K562 (cell line): ENCODE measurements around the gene GRIN2A. TPM values are rescaled to one million over a fixed set of nuclear protein-coding genes. Genes with fewer than 3 reads are reported as not detected.

Source experiments
- ATAC-seq: fragments of 200-7000 bp; cut with Tn5 transposase; 3 replicates; pipeline ENCODE4 v1.9.1; 2020; ENCODE audit warnings: moderate library complexity
- BruUV-seq: library from RNA; stranded (reverse); fragments of 400-500 nt; replicated peaks from 2 replicates; lab custom pipeline; 2021; lab: Mats Ljungman, UMichigan
- CTCF ChIA-PET: fragments of 300-600 bp; formaldehyde crosslinking; extraction: SDS; loops from one replicate; lab custom pipeline; 2021; ENCODE audit warnings: low intra/inter-chr PET ratio; lab: Yijun Ruan, JAX
- POLR2A ChIA-PET: fragments of 300-600, 350-650 bp; sonication (Branson Sonifier 250); formaldehyde crosslinking; extraction: SDS; loops from one replicate; lab custom pipeline; 2021; ENCODE audit warnings: antibody characterized with exemption, inconsistent platforms; lab: Yijun Ruan, JAX
- DNase-seq, 4 experiments: peaks; one replicate each; pipeline versions ENCODE4 v3.0.0 to v3.0.0-alpha.2; 2011 to 2018; ENCODE audit warnings: low spot score in 3 of 4, mixed read lengths in 3 of 4; ENCODE audit errors: extremely low read depth in 1 of 4
- FAIRE-seq: peaks from 2 replicates; lab custom pipeline; 2011; peaks lifted over from hg19 to GRCh38; lab: Jason Lieb, UNC
- H2AFZ ChIP-seq: 2 replicates; pipeline ENCODE4 v1.6.0; 2011; ENCODE audit warnings: low read depth, low read length, control low read depth, inconsistent platforms
- H3K27ac ChIP-seq: fragments of 200-600 bp; 3 replicates; pipeline ENCODE4 v1.8.0; 2011; ENCODE audit warnings: low read depth, mild to moderate bottlenecking, control low read depth, inconsistent platforms, low read length, moderate library complexity, mixed read lengths; ENCODE audit errors: extremely low read depth
- H3K27me3 ChIP-seq, 2 experiments: fragments of 300-600 bp in 1 of 2; 2 replicates in 1 of 2; 3 replicates in 1 of 2; pipeline versions ENCODE4 v1.6.0 to v1.8.0; 2011; ENCODE audit warnings: inconsistent platforms in 2 of 2, low read length in 2 of 2, mild to moderate bottlenecking in 1 of 2, mixed read lengths in 1 of 2, moderate library complexity in 1 of 2; ENCODE audit not compliant: control insufficient read depth in 2 of 2, insufficient read depth in 2 of 2
- H3K36me3 ChIP-seq: fragments of 300-600 bp; 3 replicates; pipeline ENCODE4 v1.8.0; 2011; ENCODE audit warnings: mild to moderate bottlenecking, low read length, inconsistent platforms; ENCODE audit not compliant: control insufficient read depth, insufficient read depth
- H3K4me1 ChIP-seq, 2 experiments: fragments of 200-600 bp in 1 of 2; replicated peaks in 1 of 2; 2 replicates in 1 of 2; 3 replicates in 1 of 2; pipeline versions ENCODE4 v1.5.1 to v1.8.0; 2011; ENCODE audit warnings: inconsistent platforms in 2 of 2, low read length in 2 of 2, mild to moderate bottlenecking in 1 of 2, mixed read lengths in 1 of 2, moderate library complexity in 1 of 2; ENCODE audit not compliant: control insufficient read depth in 2 of 2, insufficient read depth in 2 of 2
- H3K4me2 ChIP-seq: 2 replicates; pipeline ENCODE4 v1.6.1; 2011; ENCODE audit warnings: low read length, control low read depth, inconsistent platforms, mixed read lengths; ENCODE audit not compliant: insufficient read depth
- H3K4me3 ChIP-seq: fragments of 200-600 bp; sonication (generic), shearing (Covaris generic); 2 replicates; pipeline ENCODE4 v1.5.1; 2016; ENCODE audit warnings: control low read depth, inconsistent platforms
- H3K79me2 ChIP-seq: fragments of 200-600 bp; 3 replicates; pipeline ENCODE4 v1.8.0; 2011; ENCODE audit warnings: low read length, inconsistent platforms; ENCODE audit not compliant: control insufficient read depth, insufficient read depth
- H3K9ac ChIP-seq, 2 experiments: 2 replicates each; pipeline versions ENCODE4 v1.6.0 to v1.6.1; 2011; ENCODE audit warnings: low read depth in 2 of 2, low read length in 2 of 2, control low read depth in 1 of 2, inconsistent platforms in 1 of 2, mild to moderate bottlenecking in 1 of 2, mixed read lengths in 1 of 2; ENCODE audit not compliant: insufficient read depth in 1 of 2
- H3K9me1 ChIP-seq: one replicate; pipeline ENCODE4 v1.6.0; 2011; ENCODE audit warnings: inconsistent platforms, mild to moderate bottlenecking, low read length, moderate library complexity; ENCODE audit not compliant: control insufficient read depth, insufficient read depth
- H3K9me3 ChIP-seq: replicated peaks from 2 replicates; pipeline ENCODE4 v1.5.1; 2011; ENCODE audit warnings: low read depth, low read length, inconsistent platforms; ENCODE audit not compliant: control insufficient read depth, insufficient read depth
- H4K20me1 ChIP-seq: replicated peaks from 2 replicates; pipeline ENCODE4 v1.6.1; 2011; ENCODE audit warnings: low read length, inconsistent platforms, mixed read lengths; ENCODE audit not compliant: control insufficient read depth, insufficient read depth
- ELF1 ChIP-seq: fragments of 200-800 bp; sonication (Bioruptor generic); IDR thresholded peaks from 2 replicates; pipeline ENCODE4 v1.6.1; 2016; ENCODE audit warnings: missing genetic modification characterization, missing compliant biosample characterization
- JUNB ChIP-seq: fragments of 450-650 bp; formaldehyde crosslinking; conservative IDR thresholded peaks from 2 replicates; pipeline ENCODE4 v1.4.0; 2020; ENCODE audit warnings: mild to moderate bottlenecking
- POU5F1 ChIP-seq: fragments of 150-350 bp; IDR thresholded peaks from 2 replicates; pipeline ENCODE4 v1.6.1; 2014; ENCODE audit warnings: borderline replicate concordance, low read length, low read depth, mild to moderate bottlenecking; ENCODE audit not compliant: partially characterized antibody
- RBM25 ChIP-seq: fragments of 200-400 bp; formaldehyde crosslinking; IDR thresholded peaks from 2 replicates; pipeline ENCODE4 v1.6.1; 2018; ENCODE audit warnings: low read length, low read depth, moderate library complexity; ENCODE audit not compliant: severe bottlenecking
- SMARCE1 ChIP-seq: fragments of 450-650 bp; IDR thresholded peaks from 2 replicates; pipeline ENCODE4 v1.7.1; 2016; ENCODE audit warnings: mild to moderate bottlenecking
- TAF9B ChIP-seq: fragments of 450-650 bp; IDR thresholded peaks from 2 replicates; pipeline ENCODE4 v1.6.1; 2018; ENCODE audit warnings: mild to moderate bottlenecking; ENCODE audit not compliant: partially characterized antibody
- ZC3H11A ChIP-seq: IDR thresholded peaks from 2 replicates; pipeline ENCODE4 v1.6.1; 2012; ENCODE audit warnings: low read depth, low read length, improper control_type of control experiment
- ZNF274 ChIP-seq: IDR thresholded peaks from 2 replicates; pipeline ENCODE4 v1.6.1; 2011; ENCODE audit warnings: low read depth, mild to moderate bottlenecking, low read length, moderate library complexity, borderline replicate concordance
- WGBS: fragments of 100-300 bp; shearing (Covaris generic); methylation state at CpG from one replicate; pipeline ENCODE4 v1.1.6; 2016; ENCODE audit warnings: low coverage, mixed read lengths; ENCODE audit not compliant: insufficient coverage; ENCODE audit errors: missing lambda C conversion rate; 5-methylcytosine and 5-hydroxymethylcytosine counted together
- in situ Hi-C: fragments of 300-500 bp; cut with MboI; formaldehyde crosslinking; loops from 4 replicates; pipeline ENCODE4 v1.15.0; 2018; ENCODE audit warnings: inconsistent platforms, mixed read lengths
- intact Hi-C: fragments of 100-400 bp; cut with micrococcal nuclease; formaldehyde crosslinking; loops from 2 replicates; pipeline ENCODE4 v1.14.2; 2022
- polyA plus RNA-seq, 8 experiments: library from polyadenylated mRNA; depleted of rRNA in 4 of 8; stranded (reverse) in 5 of 8; unstranded in 3 of 8; fragments of >200 nt; fragmentation: Nextera tagmentation in 2 of 8; fragmentation: Illumina TruSeq in 1 of 8; extraction: Ambion mirVana in 2 of 8; extraction: Trizol in 1 of 8; gene quantifications; 2 replicates each; pipeline versions ENCODE4 v1.2.1 to v1.2.3, GENCODE V29; 2011 to 2014; ENCODE audit warnings: inconsistent platforms in 1 of 8, missing spikeins in 1 of 8
- total RNA-seq, 7 experiments: library from RNA; depleted of rRNA in 6 of 7; stranded (reverse); fragments of >200 nt in 6 of 7; fragmentation: Illumina TruSeq in 2 of 7; extraction: Trizol in 2 of 7; gene quantifications; 2 replicates each; pipeline versions ENCODE4 v1.2.1 to v1.2.3, GENCODE V29; 2011 to 2021; ENCODE audit warnings: low replicate concordance in 1 of 7

GRIN2A gene
- total and polyA plus RNA-seq, 9 of the 15 experiments (the other 6 are each of a cell fraction or from before 2014, with no cell fraction given): not detected

DNA sequence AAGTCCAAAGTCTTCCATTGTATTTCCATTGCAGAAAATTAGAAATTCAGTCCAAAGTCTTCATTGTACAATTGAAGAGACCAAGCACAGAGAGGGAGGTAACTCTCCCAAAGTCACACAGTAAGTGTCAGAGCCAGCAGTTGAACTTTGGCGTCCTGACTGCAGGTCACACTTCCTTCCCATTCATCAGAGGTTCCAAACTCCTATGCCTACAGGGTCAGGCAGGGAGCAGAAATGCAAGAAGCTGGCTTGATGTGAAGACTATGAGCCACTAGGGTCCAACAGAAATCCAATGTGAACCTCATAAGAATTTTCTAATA lies 44.7 kb upstream of the GRIN2A start:
- POLR2A ChIA-PET: interaction anchor here (0.6 kb wide), 2 partner anchors 165 to 1651 kb away, joined by 3 to 4 read pairs; no protein-coding TSS in a partner anchor
- CTCF ChIA-PET: no interaction called here
- Histone ChIP-seq H3K4me1 (no peaks in the 10 kb centered on the region), H4K20me1 (no peaks in the 10 kb centered on the region), H3K4me3 (no peak overlapping the region), H2AFZ (no peak overlapping the region), H3K9me3 (no peaks in the 10 kb centered on the region), H3K9ac (no peak overlapping the region), H3K27ac (no peak overlapping the region), H3K9me1 (no peaks in the 10 kb centered on the region), H3K4me2 (no peak overlapping the region), H3K36me3 (no peaks in the 10 kb centered on the region), H3K79me2 (no peaks in the 10 kb centered on the region), H3K27me3 (peaks cover 12 to 40% of the 10 kb centered on the region in 2 experiments; a peak in 4 of 5 replicates)
- DNase-seq: no peak
- ATAC-seq: no peak
- no peak for FAIRE-seq
- 5% methylated on average over 1 of the region's 1 CpG for WGBS
- BruUV-seq: no TSS peak
- in situ Hi-C loops (no loop called here), intact Hi-C loops (no loop called here)
- peak; percentile 10 for TF ChIP-seq RBM25
- no peak for TF ChIP-seq ZNF274

DNA sequence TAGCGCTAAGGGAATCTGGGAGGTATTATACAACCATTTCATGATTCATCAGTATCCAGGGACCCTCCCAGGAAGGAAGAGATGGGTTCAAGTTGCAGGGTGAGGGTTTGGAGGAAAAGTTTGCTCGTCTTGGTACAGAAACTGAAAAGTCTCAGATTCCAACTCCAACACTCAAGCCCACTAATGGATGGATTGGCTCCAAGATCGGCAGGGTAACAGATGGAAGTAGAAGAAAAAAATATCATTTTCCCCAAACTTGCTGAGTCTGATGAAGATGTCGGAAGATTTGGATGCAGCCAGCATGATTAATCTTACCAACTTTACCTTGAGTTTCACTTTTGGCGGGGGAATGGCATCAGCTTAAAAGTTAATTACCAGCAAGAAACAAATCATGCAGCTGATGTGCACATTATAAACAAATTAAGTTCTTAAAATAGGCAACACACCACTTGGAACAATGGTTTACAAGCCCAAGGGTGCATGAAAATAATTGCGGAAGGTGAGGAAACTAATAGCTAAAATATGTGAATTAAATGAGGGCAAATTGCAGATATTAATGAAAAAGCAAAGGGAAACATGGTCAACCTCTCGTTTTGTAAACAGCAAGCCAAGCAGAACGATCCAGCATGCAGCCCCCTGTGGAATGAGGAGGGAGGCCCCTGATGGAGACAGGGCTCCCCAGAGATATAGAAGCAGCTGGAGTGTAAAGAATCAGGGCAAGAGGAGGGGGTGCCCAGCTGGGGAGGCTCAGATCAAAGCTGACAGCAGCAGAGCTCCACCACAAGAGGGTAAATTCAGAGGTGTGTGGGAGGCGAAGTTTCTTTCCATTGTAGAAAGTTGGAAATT lies 44.1 kb upstream of the GRIN2A start:
- FAIRE-seq (no peak), DNase-seq (no peak), ATAC-seq (no peak)
- WGBS: 3% methylated on average over 9 of the region's 9 CpGs
- H3K27ac ChIP-seq: no peak overlapping the region
- H3K4me3 ChIP-seq: no peak overlapping the region
- H3K79me2 ChIP-seq: no peaks in the 10 kb centered on the region
- intact Hi-C loops: no loop called here
- H3K9me1 ChIP-seq: no peaks in the 10 kb centered on the region
- H3K4me1 ChIP-seq: no peaks in the 10 kb centered on the region
- H2AFZ ChIP-seq: no peak overlapping the region
- ChIA-PET CTCF (no interaction called here), POLR2A (interaction anchor here (0.6 kb wide), 2 partner anchors 164 to 1650 kb away, joined by 3 to 4 read pairs; no protein-coding TSS in a partner anchor)
- H4K20me1 ChIP-seq: no peaks in the 10 kb centered on the region
- no peak overlapping the region for H3K9ac ChIP-seq
- H3K4me2 ChIP-seq: no peak overlapping the region
- H3K27me3 ChIP-seq: peaks cover 12 to 44% of the 10 kb centered on the region in 2 experiments; a peak in 4 of 5 replicates
- no peaks in the 10 kb centered on the region for H3K36me3 ChIP-seq
- BruUV-seq: no TSS peak
- no peaks in the 10 kb centered on the region for H3K9me3 ChIP-seq
- in situ Hi-C loops: no loop called here
- TF ChIP-seq JUNB (CRISPR knock-in tag) (no peak), SMARCE1 (no peak), TAF9B (no peak), ELF1 (no peak), ZC3H11A (no peak), POU5F1 (no peak)
